ENCODE measurements around the gene RIOK1. TPM values are rescaled to one million over a fixed set of nuclear protein-coding genes. Genes with fewer than 3 reads are reported as not detected.

Gene RIOK1
- total and polyA plus RNA-seq, 2 of the 8 experiments (the other 6 are each of a cell fraction or from before 2014, with no cell fraction given) = 11.8 to 26.9 TPM

- Histone ChIP-seq H3K9ac (replicated peaks in 1 of 4; ENCODE audit: extremely low read depth in 1 of 4, low read depth in 3 of 4, low read length in 3 of 4) (no peak overlapping the region), H3K56ac (replicated peaks; ENCODE audit: insufficient read length, low read depth, low read length) (no peak overlapping the region), H3K4me2 (ENCODE audit: insufficient read depth in 1 of 2, low read depth in 2 of 2, low read length in 2 of 2) (no peak overlapping the region), H4K5ac (ENCODE audit: insufficient read length, low read depth, low read length) (no peak overlapping the region), H2BK5ac (ENCODE audit: low read depth, low read length) (no peak overlapping the region), H2BK120ac (replicated peaks; ENCODE audit: low read depth, low read length) (no peak overlapping the region), H3K27me3 (replicated peaks in 1 of 4; ENCODE audit: control insufficient read depth in 3 of 4, extremely low read depth in 1 of 4, insufficient read depth in 3 of 4, low read length in 3 of 4) (no peaks in the 10 kb centered on the region), H3K4me1 (replicated peaks in 1 of 4; ENCODE audit: control insufficient read depth in 3 of 4, insufficient read depth in 4 of 4, low read length in 3 of 4) (peaks cover 0 to 8% (median 5%) of the 10 kb centered on the region in 4 experiments; a peak in 5 of 7 replicates), H2AK5ac (ENCODE audit: low read depth, low read length) (no peak overlapping the region), H2BK12ac (ENCODE audit: low read depth, low read length) (no peak overlapping the region), H3K79me1 (ENCODE audit: low read depth, low read length) (no peaks in the 10 kb centered on the region), H4K8ac (ENCODE audit: extremely low read depth, insufficient read depth, low read length) (no peak overlapping the region), H4K20me1 (replicated peaks in 1 of 2; ENCODE audit: control insufficient read depth in 1 of 2, insufficient read depth in 2 of 2, low read length in 2 of 2) (peaks cover 0 to 2% of the 10 kb centered on the region in 2 experiments), H3K18ac (ENCODE audit: extremely low read depth, low read length) (no peak overlapping the region), H3K36me3 (ENCODE audit: control insufficient read depth in 2 of 4, insufficient read depth in 4 of 4, low read length in 3 of 4) (peaks cover 2 to 41% (median 22%) of the 10 kb centered on the region in 4 experiments), H3K14ac (ENCODE audit: insufficient read length) (no peak overlapping the region), H2BK20ac (ENCODE audit: low read length) (no peak overlapping the region), H4K91ac (replicated peaks; ENCODE audit: insufficient read length, low read length) (no peak overlapping the region), H3K23ac (ENCODE audit: insufficient read length) (no peak overlapping the region), H3K4me3 (ENCODE audit: extremely low read depth in 1 of 4, insufficient read depth in 2 of 4, low read depth in 3 of 4, low read length in 4 of 4) (no peak overlapping the region), H3K4ac (replicated peaks; ENCODE audit: insufficient read length, low read depth, low read length) (no peak overlapping the region), H3K23me2 (ENCODE audit: low read depth, low read length) (no peaks in the 10 kb centered on the region), H2AFZ (ENCODE audit: low read length) (no peak overlapping the region), H3K9me3 (ENCODE audit: insufficient read depth in 2 of 2, low read depth in 1 of 2, low read length in 1 of 2) (no peaks in the 10 kb centered on the region), H2BK15ac (ENCODE audit: low read length) (no peak overlapping the region), H3K27ac (ENCODE audit: low read depth, low read length) (no peak overlapping the region), H3K79me2 (ENCODE audit: control insufficient read depth in 1 of 2, insufficient read depth in 2 of 2, low read length in 2 of 2) (no peaks in the 10 kb centered on the region)
- POLR2A ChIA-PET (ENCODE audit: partially characterized antibody) = interaction anchor here (0.7 kb wide), 1 partner anchor 120 kb away, joined by 3 read pairs; no protein-coding TSS in a partner anchor
- no peak for DNase-seq (ENCODE audit: low read depth in 1 of 2, low spot score in 2 of 2)
- no peak for FAIRE-seq
- 91% methylated on average over 6 of the region's 6 CpGs; no CpG with 5 or more reads in 1 of the 2 experiments for WGBS, 2 experiments (ENCODE audit: extremely low coverage in 1 of 2, insufficient coverage in 1 of 2, insufficient read length in 1 of 2, insufficient replicate concordance in 2 of 2, low coverage in 1 of 2, low lambda C conversion rate in 2 of 2, missing lambda C conversion rate in 1 of 2)
- CTCF ChIA-PET (ENCODE audit: partially characterized antibody) = interaction anchor here (1.3 kb wide), 1 partner anchor 199 kb away, joined by 3 read pairs; no protein-coding TSS in a partner anchor
- no peak for TF ChIP-seq TCF12 (IDR thresholded peaks at IDR 0.05; ENCODE audit: low read depth, low read length)
- TF ChIP-seq TBP (IDR thresholded peaks at IDR 0.05; ENCODE audit: low read depth, low read length) = no peak
- TF ChIP-seq RAD21 (IDR thresholded peaks at IDR 0.05 in 1 of 2, conservative IDR thresholded peaks at IDR 0.05 in 1 of 2; ENCODE audit: low read depth in 2 of 2, low read length in 2 of 2) = no peak
- no peak for TF ChIP-seq TAF1 (IDR thresholded peaks at IDR 0.05; ENCODE audit: low read depth, low read length)
- TF ChIP-seq SIRT6 (IDR thresholded peaks at IDR 0.05; ENCODE audit: low read length) = no peak
- TF ChIP-seq ASH2L (IDR thresholded peaks at IDR 0.05; ENCODE audit: low read length) = no peak
- TF ChIP-seq HDAC6 (IDR thresholded peaks at IDR 0.05; ENCODE audit: low read depth, low read length) = no peak
These were observed 28.8 kb downstream of the RIOK1 start for GRCh38 chr6:7418238-7418905.

Data from H1 (cell line).